K562 (cell line): ENCODE results near the gene RBM34.

Experiments used
- CTCF ChIP-seq, 3 experiments: IDR thresholded peaks in 2 of 3; conservative IDR thresholded peaks in 1 of 3; 2 replicates each; pipeline ENCODE4 v1.5.1; 2011 to 2012; ENCODE audit warnings: low read length in 3 of 3, mild to moderate bottlenecking in 3 of 3, control low read depth in 2 of 3, improper control_type of control experiment in 1 of 3, inconsistent platforms in 1 of 3, low read depth in 1 of 3, mixed read lengths in 1 of 3, moderate library complexity in 1 of 3; ENCODE audit not compliant: insufficient read depth in 2 of 3
- FOS ChIP-seq: IDR thresholded peaks from 3 replicates; pipeline ENCODE4 v1.6.1; 2011; ENCODE audit not compliant: insufficient read length; ENCODE audit errors: extremely low read depth
- LARP7 ChIP-seq: fragments of 450-650 bp; IDR thresholded peaks from 2 replicates; pipeline ENCODE4 v1.6.1; 2016
- PTBP1 ChIP-seq: fragments of 200-400 bp; formaldehyde crosslinking; IDR thresholded peaks from 2 replicates; pipeline ENCODE4 v1.6.1; 2017; ENCODE audit warnings: low read depth, low read length
- REST ChIP-seq, 2 experiments: fragments of 450-650 bp; formaldehyde crosslinking in 1 of 2; IDR thresholded peaks; 2 replicates each; pipeline versions ENCODE4 v1.4.0 to v1.6.1; 2014 to 2020; ENCODE audit warnings: mild to moderate bottlenecking in 2 of 2, borderline replicate concordance in 1 of 2, low read depth in 1 of 2
- SIN3A ChIP-seq, 2 experiments: fragments of 150-350 bp in 1 of 2; IDR thresholded peaks; 2 replicates each; pipeline ENCODE4 v1.6.1; 2011 to 2016; ENCODE audit warnings: borderline replicate concordance in 2 of 2, low read depth in 2 of 2, low read length in 2 of 2, mild to moderate bottlenecking in 2 of 2, moderate library complexity in 2 of 2; ENCODE audit not compliant: control insufficient read depth in 1 of 2
- TEAD1 ChIP-seq, 2 experiments: fragments of 450-650 bp in 1 of 2; sonication (generic) in 1 of 2; formaldehyde crosslinking; IDR thresholded peaks; 2 replicates each; pipeline versions ENCODE4 v1.4.0 to v1.8.0; 2020 to 2022; ENCODE audit warnings: mild to moderate bottlenecking in 2 of 2, missing genetic modification reagents in 1 of 2
- TRIM24 ChIP-seq, 2 experiments: fragments of 450-650 bp; IDR thresholded peaks; 2 replicates each; pipeline ENCODE4 v1.6.1; 2016
- ZNF175 ChIP-seq: fragments of 200-800 bp; sonication (Bioruptor generic); IDR thresholded peaks from 2 replicates; pipeline ENCODE4 v1.6.1; 2016; ENCODE audit warnings: low read depth, mild to moderate bottlenecking, missing genetic modification characterization, missing compliant biosample characterization
- ZNF699 ChIP-seq: fragments of 250-450 bp; sonication (Bioruptor Pico); IDR thresholded peaks from 2 replicates; pipeline ENCODE4 v1.8.0; 2021; ENCODE audit warnings: mild to moderate bottlenecking, moderate library complexity; ENCODE audit not compliant: insufficient replicate concordance
- ZNF780A ChIP-seq: fragments of 250-450 bp; sonication (Bioruptor Pico); IDR thresholded peaks from 2 replicates; pipeline ENCODE4 v1.5.0; 2021; ENCODE audit warnings: mild to moderate bottlenecking

GRCh38 chr1:235098547-235098946 is 62.5 kb downstream of the RBM34 start:
- no peak for TF ChIP-seq TRIM24 (IDR thresholded peaks at IDR 0.05)
- TF ChIP-seq TEAD1 (CRISPR knock-in tag; IDR thresholded peaks at IDR 0.05): no peak
- TF ChIP-seq PTBP1: no peak
- TF ChIP-seq FOS: no peak
- no peak for TF ChIP-seq LARP7
- TF ChIP-seq SIN3A (IDR thresholded peaks at IDR 0.05; ENCODE audit: borderline replicate concordance in 2 of 2, control insufficient read depth in 1 of 2, low read depth in 2 of 2, low read length in 2 of 2): no peak
- no peak for TF ChIP-seq ZNF175 (CRISPR knock-in tag)
- TF ChIP-seq CTCF (IDR thresholded peaks at IDR 0.05 in 2 of 3, conservative IDR thresholded peaks at IDR 0.05 in 1 of 3; ENCODE audit: insufficient read depth in 2 of 3, low read depth in 1 of 3, low read length in 3 of 3): no peak
- no peak for TF ChIP-seq ZNF780A
- no peak for TF ChIP-seq REST (IDR thresholded peaks at IDR 0.05; ENCODE audit: borderline replicate concordance)
- no peak for TF ChIP-seq REST (CRISPR knock-in tag; IDR thresholded peaks at IDR 0.05; ENCODE audit: low read depth)
- no peak for TF ChIP-seq ZNF699
